ENCODE measurements around the gene ALDH5A1.

The ALDH5A1 gene

GRCh38 chr6:24448828-24449525 lies 45.8 kb upstream of the ALDH5A1 start:
- Histone ChIP-seq H4K8ac (ENCODE audit: low read depth, low read length) (no peak overlapping the region), H3K36me3 (replicated peaks in 1 of 2; ENCODE audit: control insufficient read depth in 2 of 2, insufficient read depth in 2 of 2, low read length in 2 of 2) (no peaks in the 10 kb centered on the region), H3K4ac (ENCODE audit: low read length) (no peak overlapping the region), H3K27ac (replicated peaks; ENCODE audit: low read length) (no peak overlapping the region), H3K4me3 (ENCODE audit: low read length in 2 of 2) (no peak overlapping the region), H2BK12ac (ENCODE audit: low read length) (no peak overlapping the region), H2BK15ac (ENCODE audit: low read length) (no peak overlapping the region), H2AFZ (ENCODE audit: low read length) (no peak overlapping the region), H2BK120ac (ENCODE audit: low read depth, low read length) (no peak overlapping the region), H2BK5ac (ENCODE audit: low read length) (no peak overlapping the region), H3K4me1 (ENCODE audit: control insufficient read depth in 2 of 2, insufficient read depth in 1 of 2, low read depth in 1 of 2, low read length in 2 of 2) (peaks cover 0 to 2% of the 10 kb centered on the region in 2 donors), H3K4me2 (ENCODE audit: insufficient read depth, low read length, poor library complexity, severe bottlenecking) (no peak overlapping the region), H3K18ac (ENCODE audit: low read length) (no peak overlapping the region), H3K79me1 (ENCODE audit: low read depth, low read length) (no peaks in the 10 kb centered on the region), H2AK5ac (ENCODE audit: low read depth, low read length) (no peak overlapping the region), H3K9ac (ENCODE audit: low read depth, low read length, poor library complexity) (no peak overlapping the region), H3K14ac (ENCODE audit: low read length) (no peak overlapping the region), H3K9me3 (replicated peaks in 1 of 2; ENCODE audit: control insufficient read depth in 2 of 2, insufficient read depth in 1 of 2, low read depth in 1 of 2, low read length in 2 of 2) (no peaks in the 10 kb centered on the region), H3K27me3 (ENCODE audit: control insufficient read depth in 3 of 3, insufficient read depth in 3 of 3, low read depth in 1 of 3, low read length in 3 of 3) (no peaks in the 10 kb centered on the region), H4K91ac (ENCODE audit: low read depth, low read length, poor library complexity) (no peak overlapping the region), H3K23ac (ENCODE audit: low read depth, low read length, poor library complexity) (no peak overlapping the region)
- no CpG with 5 or more reads among the region's 9 CpGs for WGBS, 2 donors (ENCODE audit: extremely low coverage in 2 of 2, insufficient read length in 2 of 2, insufficient replicate concordance in 1 of 2)
- no peak for DNase-seq (ENCODE audit: low spot score)

GRCh38 chr6:24451581-24452388 lies 43.0 kb upstream of the ALDH5A1 start:
- H3K4me3 ChIP-seq (ENCODE audit: low read length in 2 of 2), result no peak overlapping the region
- H3K27me3 ChIP-seq (ENCODE audit: control insufficient read depth in 3 of 3, insufficient read depth in 3 of 3, low read depth in 1 of 3, low read length in 3 of 3), result no peaks in the 10 kb centered on the region
- H4K91ac ChIP-seq (ENCODE audit: low read depth, low read length, poor library complexity), result no peak overlapping the region
- no peak overlapping the region for H3K18ac ChIP-seq (ENCODE audit: low read length)
- peaks cover 0 to 1% of the 10 kb centered on the region in 2 donors for H3K4me1 ChIP-seq (ENCODE audit: control insufficient read depth in 2 of 2, insufficient read depth in 1 of 2, low read depth in 1 of 2, low read length in 2 of 2)
- no peak overlapping the region for H2BK5ac ChIP-seq (ENCODE audit: low read length)
- no peak overlapping the region for H3K4ac ChIP-seq (ENCODE audit: low read length)
- no peak overlapping the region for H2BK120ac ChIP-seq (ENCODE audit: low read depth, low read length)
- no peaks in the 10 kb centered on the region for H3K79me1 ChIP-seq (ENCODE audit: low read depth, low read length)
- H2AK5ac ChIP-seq (ENCODE audit: low read depth, low read length), result no peak overlapping the region
- no peak overlapping the region for H3K14ac ChIP-seq (ENCODE audit: low read length)
- no peak for DNase-seq (ENCODE audit: low spot score)
- no peak overlapping the region for H2AFZ ChIP-seq (ENCODE audit: low read length)
- H3K23ac ChIP-seq (ENCODE audit: low read depth, low read length, poor library complexity), result no peak overlapping the region
- no peak overlapping the region for H3K4me2 ChIP-seq (ENCODE audit: insufficient read depth, low read length, poor library complexity, severe bottlenecking)
- H4K8ac ChIP-seq (ENCODE audit: low read depth, low read length), result no peak overlapping the region
- H3K9me3 ChIP-seq (replicated peaks in 1 of 2; ENCODE audit: control insufficient read depth in 2 of 2, insufficient read depth in 1 of 2, low read depth in 1 of 2, low read length in 2 of 2), result no peaks in the 10 kb centered on the region
- WGBS, 2 donors (ENCODE audit: extremely low coverage in 2 of 2, insufficient read length in 2 of 2, insufficient replicate concordance in 1 of 2), result no CpG with 5 or more reads among the region's 13 CpGs
- H3K27ac ChIP-seq (replicated peaks; ENCODE audit: low read length), result no peak overlapping the region
- no peak overlapping the region for H2BK12ac ChIP-seq (ENCODE audit: low read length)
- H3K36me3 ChIP-seq (replicated peaks in 1 of 2; ENCODE audit: control insufficient read depth in 2 of 2, insufficient read depth in 2 of 2, low read length in 2 of 2), result no peaks in the 10 kb centered on the region
- no peak overlapping the region for H3K9ac ChIP-seq (ENCODE audit: low read depth, low read length, poor library complexity)
- no peak overlapping the region for H2BK15ac ChIP-seq (ENCODE audit: low read length)

GRCh38 chr6:24453921-24454320 lies 40.8 kb upstream of the ALDH5A1 start:
- no peak overlapping the region for H3K27ac ChIP-seq (replicated peaks; ENCODE audit: low read length)
- WGBS, 2 donors (ENCODE audit: extremely low coverage in 2 of 2, insufficient read length in 2 of 2, insufficient replicate concordance in 1 of 2), result no CpG with 5 or more reads among the region's 10 CpGs
- no peak for DNase-seq (ENCODE audit: low spot score)
- no peak overlapping the region for H3K4me2 ChIP-seq (ENCODE audit: insufficient read depth, low read length, poor library complexity, severe bottlenecking)
- no peak overlapping the region for H4K8ac ChIP-seq (ENCODE audit: low read depth, low read length)
- H3K23ac ChIP-seq (ENCODE audit: low read depth, low read length, poor library complexity), result no peak overlapping the region
- no peak overlapping the region for H2AFZ ChIP-seq (ENCODE audit: low read length)
- H3K9me3 ChIP-seq (replicated peaks in 1 of 2; ENCODE audit: control insufficient read depth in 2 of 2, insufficient read depth in 1 of 2, low read depth in 1 of 2, low read length in 2 of 2), result no peaks in the 10 kb centered on the region
- H3K4ac ChIP-seq (ENCODE audit: low read length), result no peak overlapping the region
- no peak overlapping the region for H3K14ac ChIP-seq (ENCODE audit: low read length)
- no peaks in the 10 kb centered on the region for H3K79me1 ChIP-seq (ENCODE audit: low read depth, low read length)
- no peak overlapping the region for H4K91ac ChIP-seq (ENCODE audit: low read depth, low read length, poor library complexity)
- no peaks in the 10 kb centered on the region for H3K27me3 ChIP-seq (ENCODE audit: control insufficient read depth in 3 of 3, insufficient read depth in 3 of 3, low read depth in 1 of 3, low read length in 3 of 3)
- H2BK15ac ChIP-seq (ENCODE audit: low read length), result no peak overlapping the region
- no peak overlapping the region for H2BK120ac ChIP-seq (ENCODE audit: low read depth, low read length)
- no peak overlapping the region for H2BK5ac ChIP-seq (ENCODE audit: low read length)
- no peak overlapping the region for H3K9ac ChIP-seq (ENCODE audit: low read depth, low read length, poor library complexity)
- H2BK12ac ChIP-seq (ENCODE audit: low read length), result no peak overlapping the region
- H2AK5ac ChIP-seq (ENCODE audit: low read depth, low read length), result no peak overlapping the region
- no peak overlapping the region for H3K18ac ChIP-seq (ENCODE audit: low read length)
- H3K4me1 ChIP-seq (ENCODE audit: control insufficient read depth in 2 of 2, insufficient read depth in 1 of 2, low read depth in 1 of 2, low read length in 2 of 2), result peaks cover 0 to 1% of the 10 kb centered on the region in 2 donors
- H3K4me3 ChIP-seq (ENCODE audit: low read length in 2 of 2), result no peak overlapping the region
- no peaks in the 10 kb centered on the region for H3K36me3 ChIP-seq (replicated peaks in 1 of 2; ENCODE audit: control insufficient read depth in 2 of 2, insufficient read depth in 2 of 2, low read length in 2 of 2)

- no peak overlapping the region for H3K9ac ChIP-seq (ENCODE audit: low read depth, low read length, poor library complexity)
- H4K91ac ChIP-seq (ENCODE audit: low read depth, low read length, poor library complexity), result no peak overlapping the region
- no peak for DNase-seq (ENCODE audit: low spot score)
These were observed 40.3 kb upstream of the ALDH5A1 start for GRCh38 chr6:24454452-24454851.

More at GRCh38 chr6:24454452-24454851, 40.3 kb upstream of the ALDH5A1 start:
- H3K4me1 ChIP-seq (ENCODE audit: control insufficient read depth in 2 of 2, insufficient read depth in 1 of 2, low read depth in 1 of 2, low read length in 2 of 2), result peaks cover 0 to 1% of the 10 kb centered on the region in 2 donors
- H4K8ac ChIP-seq (ENCODE audit: low read depth, low read length), result no peak overlapping the region
- H3K27me3 ChIP-seq (ENCODE audit: control insufficient read depth in 3 of 3, insufficient read depth in 3 of 3, low read depth in 1 of 3, low read length in 3 of 3), result no peaks in the 10 kb centered on the region
- no peaks in the 10 kb centered on the region for H3K79me1 ChIP-seq (ENCODE audit: low read depth, low read length)
- no peak overlapping the region for H2BK5ac ChIP-seq (ENCODE audit: low read length)
- WGBS, 2 donors (ENCODE audit: extremely low coverage in 2 of 2, insufficient read length in 2 of 2, insufficient replicate concordance in 1 of 2), result no CpG with 5 or more reads among the region's 5 CpGs
- no peak overlapping the region for H3K4me2 ChIP-seq (ENCODE audit: insufficient read depth, low read length, poor library complexity, severe bottlenecking)
- H3K18ac ChIP-seq (ENCODE audit: low read length), result no peak overlapping the region
- H3K36me3 ChIP-seq (replicated peaks in 1 of 2; ENCODE audit: control insufficient read depth in 2 of 2, insufficient read depth in 2 of 2, low read length in 2 of 2), result no peaks in the 10 kb centered on the region
- H3K9me3 ChIP-seq (replicated peaks in 1 of 2; ENCODE audit: control insufficient read depth in 2 of 2, insufficient read depth in 1 of 2, low read depth in 1 of 2, low read length in 2 of 2), result no peaks in the 10 kb centered on the region
- no peak overlapping the region for H2BK12ac ChIP-seq (ENCODE audit: low read length)
- H2BK120ac ChIP-seq (ENCODE audit: low read depth, low read length), result no peak overlapping the region
- no peak overlapping the region for H2BK15ac ChIP-seq (ENCODE audit: low read length)
- no peak overlapping the region for H3K23ac ChIP-seq (ENCODE audit: low read depth, low read length, poor library complexity)
- no peak overlapping the region for H3K4ac ChIP-seq (ENCODE audit: low read length)
- H2AK5ac ChIP-seq (ENCODE audit: low read depth, low read length), result no peak overlapping the region
- H3K4me3 ChIP-seq (ENCODE audit: low read length in 2 of 2), result no peak overlapping the region
- H3K14ac ChIP-seq (ENCODE audit: low read length), result no peak overlapping the region
- no peak overlapping the region for H2AFZ ChIP-seq (ENCODE audit: low read length)
- H3K27ac ChIP-seq (replicated peaks; ENCODE audit: low read length), result no peak overlapping the region

All from neuronal stem cell (in vitro differentiated cells).